OCI-LY1 (cell line): ENCODE measurements around the gene ZNF23.
A peak's percentile ranks its signal among the peaks of the same experiment; 100 is the strongest.

Experiments used
- H2AFZ ChIP-seq: fragments of 200-600 bp; sonication (generic), shearing (Covaris generic); 2 replicates; pipeline ENCODE4 v1.6.0; 2014; ENCODE audit warnings: antibody characterized with exemption, mild to moderate bottlenecking, low read length
- H3F3A ChIP-seq: fragments of 200-600 bp; sonication (generic), shearing (Covaris generic); 2 replicates; pipeline ENCODE4 v1.6.0; 2014; ENCODE audit warnings: mild to moderate bottlenecking, antibody characterized with exemption, low read length, moderate library complexity; ENCODE audit not compliant: insufficient read depth
- H3K27ac ChIP-seq: fragments of 200-600 bp; sonication (generic); 2 replicates; pipeline ENCODE4 v1.5.1; 2014; ENCODE audit warnings: low read length, mixed run types, mild to moderate bottlenecking, low read depth; ENCODE audit not compliant: poor library complexity, severe bottlenecking
- H3K27me3 ChIP-seq: fragments of 200-600 bp; sonication (generic); 2 replicates; pipeline ENCODE4 v1.6.0; 2014; ENCODE audit warnings: antibody characterized with exemption, mild to moderate bottlenecking, low read length, moderate library complexity; ENCODE audit not compliant: insufficient read depth
- H3K36me3 ChIP-seq: fragments of 200-600 bp; sonication (generic); 2 replicates; pipeline ENCODE4 v1.6.1; 2014; ENCODE audit warnings: mild to moderate bottlenecking, antibody characterized with exemption, low read length, moderate library complexity, mixed read lengths; ENCODE audit not compliant: insufficient read depth
- H3K4me1 ChIP-seq: fragments of 200-600 bp; sonication (generic); 2 replicates; pipeline ENCODE4 v1.5.1; 2014; ENCODE audit warnings: mild to moderate bottlenecking, low read length, moderate library complexity; ENCODE audit not compliant: insufficient read depth, severe bottlenecking
- H3K4me2 ChIP-seq: fragments of 200-600 bp; sonication (generic), shearing (Covaris generic); 2 replicates; pipeline ENCODE4 v1.6.1; 2014; ENCODE audit warnings: low read length
- H3K4me3 ChIP-seq: fragments of 200-600 bp; sonication (generic); 2 replicates; pipeline ENCODE4 v1.5.1; 2014; ENCODE audit warnings: low read length, low read depth, mild to moderate bottlenecking, mixed read lengths; ENCODE audit not compliant: poor library complexity, severe bottlenecking
- H3K79me2 ChIP-seq: fragments of 200-600 bp; shearing (Covaris generic); 2 replicates; pipeline ENCODE4 v1.6.1; 2016; ENCODE audit warnings: mixed run types, low read length, mixed read lengths; ENCODE audit not compliant: insufficient read depth
- H3K9ac ChIP-seq: fragments of 200-600 bp; sonication (generic), shearing (Covaris generic); 2 replicates; pipeline ENCODE4 v1.6.1; 2014; ENCODE audit warnings: mild to moderate bottlenecking, low read length, mixed read lengths
- H3K9me2 ChIP-seq: fragments of 200-600 bp; sonication (generic), shearing (Covaris generic); 2 replicates; pipeline ENCODE4 v1.6.1; 2014; ENCODE audit warnings: low read depth, mild to moderate bottlenecking, low read length, mixed read lengths
- H3K9me3 ChIP-seq: fragments of 200-600 bp; shearing (Covaris generic); 2 replicates; pipeline ENCODE4 v1.6.1; 2014; ENCODE audit warnings: low read length, mixed read lengths
- H4K20me1 ChIP-seq: fragments of 200-600 bp; sonication (generic), shearing (Covaris generic); 2 replicates; pipeline ENCODE4 v1.6.0; 2016; ENCODE audit warnings: mild to moderate bottlenecking, low read length; ENCODE audit not compliant: insufficient read depth
- EZH2 ChIP-seq: fragments of 200-600 bp; sonication (generic), shearing (Covaris generic); IDR thresholded peaks from 2 replicates; pipeline ENCODE4 v1.8.0; 2017; ENCODE audit warnings: borderline replicate concordance, mixed run types, mild to moderate bottlenecking, antibody characterized with exemption, low read length, moderate library complexity, mixed read lengths
- TF ChIP-seq, protein P1 (sequence below): fragments of 200-600 bp; sonication (generic), shearing (Covaris generic); IDR thresholded peaks from 2 replicates; pipeline ENCODE4 v1.5.1; 2017; ENCODE audit warnings: mild to moderate bottlenecking, antibody characterized with exemption, low read length, moderate library complexity, mixed read lengths

ZNF23 gene

DNA sequence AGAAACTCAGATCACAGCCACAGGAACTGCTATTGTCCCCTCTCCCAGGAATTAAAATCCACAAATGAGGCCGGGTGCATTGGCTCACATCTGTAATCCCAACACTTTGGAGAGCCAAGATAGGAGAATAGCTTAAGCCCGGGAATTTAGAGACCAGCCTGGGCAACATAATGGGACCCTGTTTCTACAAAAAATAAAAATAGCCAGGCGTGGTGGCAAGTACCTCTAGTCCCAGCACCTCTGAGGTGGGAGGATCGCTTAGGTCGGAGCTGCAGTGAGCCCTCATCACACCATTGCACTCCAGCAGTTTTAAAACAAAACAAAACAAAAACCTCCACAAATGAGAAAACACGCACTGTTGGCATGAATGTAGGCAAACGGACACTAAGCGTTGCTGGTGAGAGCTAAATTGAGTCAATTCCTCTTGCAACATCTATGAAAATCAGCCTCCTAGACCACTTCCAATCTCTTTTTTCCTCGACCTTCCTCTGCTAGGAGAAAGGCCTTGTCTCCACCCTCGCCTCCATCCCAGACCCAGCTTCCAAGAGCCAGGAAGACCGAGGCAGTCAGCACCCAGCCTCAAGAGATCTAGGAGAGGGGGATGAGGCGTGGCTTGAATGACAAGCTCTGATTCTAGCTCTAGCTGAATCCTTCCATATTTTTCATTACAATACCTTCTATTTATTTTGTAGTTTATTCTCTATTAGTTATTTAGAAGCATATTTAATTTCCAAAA is 35.0 kb downstream of the ZNF23 start:
- H3K9ac ChIP-seq, result no peak overlapping the region
- TF ChIP-seq EZH2, result no peak
- TF ChIP-seq, protein P1, sequence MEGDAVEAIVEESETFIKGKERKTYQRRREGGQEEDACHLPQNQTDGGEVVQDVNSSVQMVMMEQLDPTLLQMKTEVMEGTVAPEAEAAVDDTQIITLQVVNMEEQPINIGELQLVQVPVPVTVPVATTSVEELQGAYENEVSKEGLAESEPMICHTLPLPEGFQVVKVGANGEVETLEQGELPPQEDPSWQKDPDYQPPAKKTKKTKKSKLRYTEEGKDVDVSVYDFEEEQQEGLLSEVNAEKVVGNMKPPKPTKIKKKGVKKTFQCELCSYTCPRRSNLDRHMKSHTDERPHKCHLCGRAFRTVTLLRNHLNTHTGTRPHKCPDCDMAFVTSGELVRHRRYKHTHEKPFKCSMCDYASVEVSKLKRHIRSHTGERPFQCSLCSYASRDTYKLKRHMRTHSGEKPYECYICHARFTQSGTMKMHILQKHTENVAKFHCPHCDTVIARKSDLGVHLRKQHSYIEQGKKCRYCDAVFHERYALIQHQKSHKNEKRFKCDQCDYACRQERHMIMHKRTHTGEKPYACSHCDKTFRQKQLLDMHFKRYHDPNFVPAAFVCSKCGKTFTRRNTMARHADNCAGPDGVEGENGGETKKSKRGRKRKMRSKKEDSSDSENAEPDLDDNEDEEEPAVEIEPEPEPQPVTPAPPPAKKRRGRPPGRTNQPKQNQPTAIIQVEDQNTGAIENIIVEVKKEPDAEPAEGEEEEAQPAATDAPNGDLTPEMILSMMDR, result no peak
- H4K20me1 ChIP-seq, result no peaks in the 10 kb centered on the region
- H3K4me2 ChIP-seq, result no peak overlapping the region
- no peaks in the 10 kb centered on the region for H3K4me1 ChIP-seq
- H3K9me2 ChIP-seq, result no peaks in the 10 kb centered on the region
- no peak overlapping the region for H2AFZ ChIP-seq
- no peaks in the 10 kb centered on the region for H3K36me3 ChIP-seq
- H3K9me3 ChIP-seq, result no peaks in the 10 kb centered on the region
- H3K79me2 ChIP-seq, result no peaks in the 10 kb centered on the region
- no peaks in the 10 kb centered on the region for H3F3A ChIP-seq
- peaks cover 8% of the 10 kb centered on the region for H3K27me3 ChIP-seq
- H3K27ac ChIP-seq, result no peak overlapping the region
- H3K4me3 ChIP-seq, result no peak overlapping the region

DNA sequence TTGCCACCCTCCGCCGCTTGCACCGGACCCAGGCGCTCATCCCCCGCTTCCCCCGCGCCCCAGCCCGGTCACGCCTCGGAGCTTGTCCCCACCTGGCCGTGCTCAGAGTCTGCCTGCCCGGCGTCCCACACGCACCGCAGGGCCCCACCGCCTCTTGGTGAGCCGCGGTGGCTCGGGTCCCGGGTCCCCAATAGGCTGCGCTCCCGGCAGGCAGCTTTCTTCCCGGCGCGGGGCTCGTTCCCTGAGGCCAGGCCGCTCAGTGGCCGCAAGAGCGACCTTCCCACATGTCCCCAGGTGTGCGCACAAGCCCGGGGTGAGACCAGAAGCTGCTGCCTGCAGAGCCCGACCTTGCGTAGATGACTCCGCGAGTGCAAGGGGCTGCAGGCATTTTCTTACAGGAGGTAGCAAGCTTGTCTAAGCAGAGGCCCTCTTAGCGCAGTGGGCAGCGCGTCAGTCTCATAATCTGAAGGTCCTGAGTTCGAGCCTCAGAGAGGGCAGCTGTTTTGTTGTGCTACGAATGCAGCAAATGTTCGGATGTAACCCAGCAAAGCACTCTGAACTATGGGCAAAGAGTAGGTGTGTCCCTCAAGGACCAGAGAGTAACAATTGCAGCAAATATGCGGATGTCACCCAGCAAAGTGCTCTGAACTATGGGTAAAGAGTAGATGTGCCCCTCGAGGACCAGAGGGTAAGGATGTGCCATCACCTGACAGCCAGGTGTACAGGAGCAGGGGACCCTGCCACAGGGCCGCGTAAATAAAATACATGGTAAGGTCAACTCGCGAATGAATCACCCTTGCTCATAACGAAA is 35.8 kb downstream of the ZNF23 start:
- Histone ChIP-seq H2AFZ (no peak overlapping the region), H3K9ac (no peak overlapping the region), H3K9me3 (no peaks in the 10 kb centered on the region), H3K4me2 (peak overlapping the region; percentile 45; the same call in 1 of the 2 replicates), H3K79me2 (no peaks in the 10 kb centered on the region), H4K20me1 (no peaks in the 10 kb centered on the region), H3F3A (no peaks in the 10 kb centered on the region), H3K9me2 (no peaks in the 10 kb centered on the region), H3K27ac (no peak overlapping the region), H3K4me3 (peak overlapping the region; percentile 47), H3K27me3 (peaks cover 8% of the 10 kb centered on the region), H3K4me1 (no peaks in the 10 kb centered on the region), H3K36me3 (no peaks in the 10 kb centered on the region)
- TF ChIP-seq EZH2, result no peak
- TF ChIP-seq, protein P1, result no peak

DNA sequence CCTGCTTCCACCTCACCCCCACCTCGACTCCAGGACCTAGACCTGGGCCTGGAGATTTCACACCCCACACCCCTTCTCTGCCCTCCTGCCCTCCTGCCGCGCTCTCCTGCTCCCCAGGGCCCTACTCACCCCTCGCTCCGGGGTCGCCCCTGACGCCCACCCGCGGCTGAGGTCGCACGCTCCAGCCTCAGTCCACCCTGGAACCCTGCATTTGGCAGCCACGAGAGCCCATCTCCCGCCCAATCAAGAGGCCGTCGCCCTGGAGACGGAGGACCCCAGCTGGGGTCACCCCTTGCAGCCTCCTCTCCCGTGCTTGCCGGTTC is 36.3 kb downstream of the ZNF23 start:
- H3K27me3 ChIP-seq, result peaks cover 8% of the 10 kb centered on the region
- peak overlapping the region; percentile 45; the same call in 1 of the 2 replicates for H3K4me2 ChIP-seq
- no peaks in the 10 kb centered on the region for H3K4me1 ChIP-seq
- no peaks in the 10 kb centered on the region for H3K36me3 ChIP-seq
- H3K9ac ChIP-seq, result no peak overlapping the region
- no peak for TF ChIP-seq EZH2
- TF ChIP-seq, protein P1, result no peak
- H3K27ac ChIP-seq, result no peak overlapping the region
- H3K9me2 ChIP-seq, result no peaks in the 10 kb centered on the region
- H3K79me2 ChIP-seq, result no peaks in the 10 kb centered on the region
- no peaks in the 10 kb centered on the region for H3F3A ChIP-seq
- peak overlapping the region; percentile 47 for H3K4me3 ChIP-seq
- no peak overlapping the region for H2AFZ ChIP-seq
- H4K20me1 ChIP-seq, result no peaks in the 10 kb centered on the region
- no peaks in the 10 kb centered on the region for H3K9me3 ChIP-seq
